Measurements from ENCODE around the gene NOC4L.

Gene NOC4L

GRCh38 chr12:132201391-132202120 is 57.3 kb downstream of the NOC4L start:
- DNase-seq: no peak

Data from right forelimb (tissue), 1 donor.